Psoas muscle (tissue), 8 donors: ENCODE results near the gene TSACC. TPM values are rescaled to one million over a fixed set of nuclear protein-coding genes. Genes with fewer than 3 reads are reported as not detected.
"Not testable (repeated sequence)": the region's sequence is repeated elsewhere in the genome, so short reads cannot be mapped to it uniquely, and the experiment has no call there.

ENCODE experiments used
- ATAC-seq, 4 donors: fragments of 200-7000 bp; cut with Tn5 transposase; one replicate each; pipeline ENCODE4 v1.9.1; 2020; ENCODE audit warnings: moderate library complexity in 3 of 4, mild to moderate bottlenecking in 2 of 4
- DNase-seq, 2 donors: peaks; one replicate each; pipeline ENCODE4 v3.0.0-alpha.2; 2020
- H3K27ac ChIP-seq: fragments of 200-600 bp; one replicate; pipeline ENCODE4 v1.8.0; 2022
- H3K27me3 ChIP-seq, 3 donors: fragments of 200-600 bp in 1 of 3; one replicate each; pipeline versions ENCODE4 v1.6.1 to v1.8.0; 2013 to 2022; ENCODE audit warnings: low read length in 2 of 3, mild to moderate bottlenecking in 2 of 3, moderate library complexity in 1 of 3; ENCODE audit not compliant: insufficient read depth in 3 of 3
- H3K36me3 ChIP-seq, 2 donors: fragments of 200-600 bp in 1 of 2; one replicate each; pipeline versions ENCODE4 v1.6.1 to v1.8.0; 2013 to 2022; ENCODE audit warnings: low read depth in 1 of 2, mild to moderate bottlenecking in 1 of 2, moderate library complexity in 1 of 2; ENCODE audit not compliant: insufficient read depth in 1 of 2
- H3K4me1 ChIP-seq: fragments of 200-600 bp; one replicate; pipeline ENCODE4 v1.8.0; 2022
- H3K4me3 ChIP-seq: fragments of 200-600 bp; one replicate; pipeline ENCODE4 v1.8.0; 2022; ENCODE audit warnings: mild to moderate bottlenecking
- H3K9me3 ChIP-seq: fragments of 200-600 bp; one replicate; pipeline ENCODE4 v1.8.0; 2022
- WGBS, 3 donors: extraction: QIAGEN DNeasy Blood & Tissue Kit; methylation state at CpG; one replicate each; pipeline versions ENCODE4 v1.1.6 to v1.1.7; 2013; 5-methylcytosine and 5-hydroxymethylcytosine counted together
- intact Hi-C, 2 donors: fragments of 100-400 bp; cut with DNase I; formaldehyde crosslinking; loops; one replicate each; pipeline versions ENCODE4 v1.11.0 to v1.14.2; 2022
- polyA plus RNA-seq, 3 donors: library from polyadenylated mRNA; stranded (reverse); fragments of 200-250 nt; gene quantifications; one replicate each; pipeline ENCODE4 v1.2.3, GENCODE V29; 2013
- total RNA-seq, 4 donors: library from RNA; stranded (reverse); fragmentation: NEBNext Ultra II Directional in 2 of 4; extraction: Animal tissue kit (Norgen Biotek cat#: 25700) in 2 of 4; gene quantifications; one replicate each; pipeline versions ENCODE4 v1.2.1 to v1.2.4, GENCODE V29; 2021 to 2023
- TF ChIP-seq, protein P1 (sequence below): fragments of 200-600 bp; IDR thresholded peaks from one replicate; pipeline ENCODE4 v1.8.0; 2022; ENCODE audit warnings: antibody characterized with exemption
- donor health status: healthy with polysubstance abuse.
- donor health status: DM: no; HTN: no; CAD: no; lungs with moderate emphysema.
- donor health status: Bipolar disorder and iron deficiency.
- donor health status: healthy.
- donor health status: DM: yes; HTN: yes; CAD: no.
- donor health status: DM: no; HTN: no; CAD: no.
- donor health status: DM: no; HTN: no; CAD: no.
- donor health status: DM: yes; HTN: yes; CAD: no.

The TSACC gene
- total and polyA plus RNA-seq, 7 donors, result 0.30 to 1.7 (median 0.84) TPM

DNA sequence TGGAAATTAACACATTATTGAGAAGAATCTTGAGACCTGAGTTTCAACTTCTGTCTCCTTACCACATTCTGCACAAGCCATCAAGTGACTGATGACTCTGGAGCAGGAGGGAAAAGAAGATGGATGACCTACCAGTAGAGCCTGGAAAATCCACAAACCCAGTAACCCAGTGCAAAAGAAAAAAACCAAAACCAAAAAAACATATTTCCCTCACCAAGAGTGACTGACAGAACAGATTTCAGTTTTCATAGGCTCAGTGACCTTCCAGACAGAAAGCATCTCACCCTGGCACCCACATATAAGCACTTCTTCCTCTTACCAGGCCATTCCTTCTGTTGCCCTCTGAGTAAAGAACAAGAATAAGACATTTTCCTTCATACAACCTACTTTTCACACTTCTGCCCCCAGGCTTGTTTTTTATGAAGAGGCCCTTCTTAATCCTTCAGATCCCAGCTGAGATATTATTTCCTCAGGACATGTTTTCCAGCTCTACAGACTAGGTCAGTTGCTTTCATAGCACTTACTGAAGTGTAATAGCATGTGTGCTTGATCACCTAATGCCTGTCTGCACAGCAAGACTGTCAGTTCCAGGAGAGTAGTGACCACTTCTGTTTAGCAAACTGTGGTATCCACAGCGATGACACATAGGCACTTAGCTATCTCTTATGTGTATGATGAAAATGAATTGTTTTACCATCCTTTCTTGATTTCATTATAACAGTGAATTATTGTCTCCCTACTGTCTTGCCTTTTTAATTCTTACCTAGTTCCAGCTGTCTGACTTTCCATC lies 4.0 kb downstream of the TSACC start:
- H3K27ac ChIP-seq, result no peak overlapping the region
- no peaks in the 10 kb centered on the region for H3K9me3 ChIP-seq

DNA sequence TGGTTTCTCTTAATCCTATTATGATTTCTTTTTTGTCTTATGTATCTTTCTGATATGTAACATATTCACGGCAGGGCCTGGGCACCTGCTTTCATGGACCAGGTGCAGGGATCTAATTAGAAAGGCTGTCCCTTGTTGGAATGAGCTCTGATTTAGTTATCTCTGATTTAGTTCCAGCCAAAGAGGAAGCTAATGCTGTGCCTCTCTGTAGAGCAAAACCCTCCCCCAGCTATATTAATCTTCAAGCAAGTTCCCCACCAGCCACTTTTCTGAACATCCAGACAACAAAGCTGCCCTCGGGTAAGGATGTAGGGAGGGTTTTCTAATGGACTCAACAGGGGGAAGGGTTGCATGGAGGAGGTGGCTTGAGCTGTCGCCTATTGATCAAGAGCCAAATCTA lies 6.1 kb downstream of the TSACC start:
- ATAC-seq, result no peak
- Histone ChIP-seq H3K27me3 (peaks cover 0 to 2% (median 0%) of the 10 kb centered on the region in 3 donors), H3K36me3 (no peaks in the 10 kb centered on the region), H3K9me3 (no peaks in the 10 kb centered on the region), H3K27ac (no peak overlapping the region), H3K4me3 (no peak overlapping the region), H3K4me1 (no peaks in the 10 kb centered on the region)
- TF ChIP-seq, protein P1, sequence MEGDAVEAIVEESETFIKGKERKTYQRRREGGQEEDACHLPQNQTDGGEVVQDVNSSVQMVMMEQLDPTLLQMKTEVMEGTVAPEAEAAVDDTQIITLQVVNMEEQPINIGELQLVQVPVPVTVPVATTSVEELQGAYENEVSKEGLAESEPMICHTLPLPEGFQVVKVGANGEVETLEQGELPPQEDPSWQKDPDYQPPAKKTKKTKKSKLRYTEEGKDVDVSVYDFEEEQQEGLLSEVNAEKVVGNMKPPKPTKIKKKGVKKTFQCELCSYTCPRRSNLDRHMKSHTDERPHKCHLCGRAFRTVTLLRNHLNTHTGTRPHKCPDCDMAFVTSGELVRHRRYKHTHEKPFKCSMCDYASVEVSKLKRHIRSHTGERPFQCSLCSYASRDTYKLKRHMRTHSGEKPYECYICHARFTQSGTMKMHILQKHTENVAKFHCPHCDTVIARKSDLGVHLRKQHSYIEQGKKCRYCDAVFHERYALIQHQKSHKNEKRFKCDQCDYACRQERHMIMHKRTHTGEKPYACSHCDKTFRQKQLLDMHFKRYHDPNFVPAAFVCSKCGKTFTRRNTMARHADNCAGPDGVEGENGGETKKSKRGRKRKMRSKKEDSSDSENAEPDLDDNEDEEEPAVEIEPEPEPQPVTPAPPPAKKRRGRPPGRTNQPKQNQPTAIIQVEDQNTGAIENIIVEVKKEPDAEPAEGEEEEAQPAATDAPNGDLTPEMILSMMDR, result no peak
- WGBS, 3 donors, result 70 to 75% (median 72%) methylated on average over 3 of the region's 3 CpGs
- intact Hi-C loops, result no loop called here
- DNase-seq, result no peak

More for the DNA sequence above, 4.0 kb downstream of the TSACC start:
- Histone ChIP-seq H3K4me3 (no peak overlapping the region), H3K36me3 (no peaks in the 10 kb centered on the region), H3K27me3 (no peaks in the 10 kb centered on the region), H3K4me1 (peaks cover under 1% of the 10 kb centered on the region)
- TF ChIP-seq, protein P1, result no peak
- 67 to 77% (median 72%) methylated on average over 1 of the region's 1 CpG for WGBS, 3 donors
- intact Hi-C loops, result no loop called here
- DNase-seq (no peak), ATAC-seq (no peak)

DNA sequence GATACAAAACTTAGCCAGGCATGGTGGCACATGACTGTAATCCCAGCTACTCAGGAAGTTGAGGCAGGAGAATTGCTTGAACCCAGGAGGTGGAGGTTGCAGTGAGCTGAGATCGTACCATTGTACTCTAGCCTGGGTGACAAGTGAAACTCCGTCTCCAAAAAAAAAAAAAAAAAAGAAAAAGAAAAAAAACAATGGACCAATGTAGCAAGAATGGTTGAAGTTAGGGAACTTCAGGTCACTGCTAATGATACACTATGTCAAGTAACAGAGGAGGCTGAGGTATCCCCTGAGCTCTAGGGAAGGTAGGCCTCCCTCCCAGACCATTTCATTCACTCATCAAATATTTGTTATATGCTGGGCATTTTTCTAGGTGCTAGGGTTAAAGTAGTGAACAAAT lies 7.7 kb downstream of the TSACC start:
- H3K9me3 ChIP-seq, H3K36me3 ChIP-seq, H3K27ac ChIP-seq, ATAC-seq, DNase-seq, H3K4me3 ChIP-seq, H3K4me1 ChIP-seq, intact Hi-C loops, H3K27me3 ChIP-seq: not testable (repeated sequence)
- 85 to 97% (median 87%) methylated on average over 2 of the region's 2 CpGs for WGBS, 3 donors

DNA sequence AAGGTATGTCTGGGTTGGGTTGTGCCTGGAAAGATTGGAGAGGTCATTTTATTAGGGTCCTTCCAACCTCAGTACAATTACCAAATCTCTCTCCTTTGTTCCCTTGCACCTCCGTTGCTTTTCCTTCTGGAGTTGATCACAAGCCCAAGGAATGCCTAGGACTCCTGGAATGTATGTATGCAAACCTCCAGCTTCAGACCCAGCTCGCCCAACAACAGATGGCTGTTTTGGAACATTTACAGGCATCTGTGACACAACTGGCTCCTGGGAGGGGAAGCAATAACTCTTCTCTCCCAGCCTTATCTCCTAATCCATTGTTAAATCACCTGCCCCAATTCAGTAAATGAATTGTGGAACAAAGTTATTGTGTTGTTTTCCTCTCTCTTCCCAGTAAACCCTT lies 8.3 kb downstream of the TSACC start:
- H3K9me3 ChIP-seq, result no peaks in the 10 kb centered on the region
- intact Hi-C loops, result no loop called here
- DNase-seq, result no peak
- no peak overlapping the region for H3K27ac ChIP-seq
- 39 to 46% (median 42%) methylated on average over 2 of the region's 2 CpGs for WGBS, 3 donors
- TF ChIP-seq, protein P1, result no peak
- peaks cover 0 to 2% (median 0%) of the 10 kb centered on the region in 3 donors for H3K27me3 ChIP-seq
- no peaks in the 10 kb centered on the region for H3K4me1 ChIP-seq
- no peak overlapping the region for H3K4me3 ChIP-seq
- H3K36me3 ChIP-seq, result no peaks in the 10 kb centered on the region
- no peak for ATAC-seq

DNA sequence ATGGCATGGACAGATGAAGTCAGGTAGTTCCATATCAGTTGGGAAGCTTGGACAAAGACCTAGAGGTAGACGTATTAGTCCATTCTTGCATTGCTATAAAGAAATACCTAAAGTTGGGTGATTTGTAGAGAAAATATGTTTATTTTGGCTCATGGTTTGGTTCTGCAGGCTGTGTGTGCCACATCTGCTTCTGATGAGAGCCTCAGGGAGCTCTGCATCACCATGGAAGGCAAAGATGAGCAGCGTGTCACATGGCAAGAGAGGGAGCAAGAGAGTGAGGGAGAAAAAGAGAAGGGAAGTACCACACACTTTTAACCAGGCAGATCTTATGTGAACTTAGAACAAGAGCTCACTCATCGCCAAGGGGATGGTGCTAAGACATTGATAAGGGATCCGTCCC lies 9.0 kb downstream of the TSACC start:
- no peak for DNase-seq
- intact Hi-C loops, result no loop called here
- 77 to 87% (median 87%) methylated on average over 4 of the region's 4 CpGs for WGBS, 3 donors
- TF ChIP-seq, protein P1, result no peak
- H3K4me1 ChIP-seq, result no peaks in the 10 kb centered on the region
- no peaks in the 10 kb centered on the region for H3K9me3 ChIP-seq
- no peaks in the 10 kb centered on the region for H3K36me3 ChIP-seq
- ATAC-seq, result no peak
- H3K27ac ChIP-seq, result no peak overlapping the region
- H3K4me3 ChIP-seq, result no peak overlapping the region
- peaks cover 0 to 2% (median 0%) of the 10 kb centered on the region in 3 donors for H3K27me3 ChIP-seq

DNA sequence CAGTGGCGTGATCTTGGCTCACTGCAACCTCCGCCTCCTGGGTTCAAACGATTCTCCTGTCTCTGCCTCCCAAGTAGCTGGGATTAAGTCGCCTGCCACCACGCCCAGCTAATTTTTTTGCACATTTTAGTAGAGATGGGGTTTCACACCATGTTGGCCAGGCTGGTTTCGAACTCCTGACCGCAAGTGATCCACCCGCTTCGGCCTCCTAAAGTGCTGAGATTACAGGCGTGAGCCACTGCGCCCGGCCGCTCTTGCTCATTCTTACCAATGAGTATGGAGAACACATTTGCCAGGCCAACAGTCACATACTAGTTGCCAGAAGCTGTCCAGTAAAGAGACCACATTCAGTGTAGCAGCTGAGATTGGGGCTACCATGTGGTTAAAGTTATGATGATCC lies 14.2 kb downstream of the TSACC start:
- H3K36me3 ChIP-seq, H3K9me3 ChIP-seq, intact Hi-C loops, H3K4me1 ChIP-seq, H3K27ac ChIP-seq, ATAC-seq, DNase-seq, H3K4me3 ChIP-seq: not testable (repeated sequence)
- peaks cover 2 to 20% (median 3%) of the 10 kb centered on the region in 3 donors for H3K27me3 ChIP-seq
- 86 to 92% (median 89%) methylated on average over 13 of the region's 13 CpGs for WGBS, 3 donors
